ENCODE results near the gene GJD4.

DNA sequence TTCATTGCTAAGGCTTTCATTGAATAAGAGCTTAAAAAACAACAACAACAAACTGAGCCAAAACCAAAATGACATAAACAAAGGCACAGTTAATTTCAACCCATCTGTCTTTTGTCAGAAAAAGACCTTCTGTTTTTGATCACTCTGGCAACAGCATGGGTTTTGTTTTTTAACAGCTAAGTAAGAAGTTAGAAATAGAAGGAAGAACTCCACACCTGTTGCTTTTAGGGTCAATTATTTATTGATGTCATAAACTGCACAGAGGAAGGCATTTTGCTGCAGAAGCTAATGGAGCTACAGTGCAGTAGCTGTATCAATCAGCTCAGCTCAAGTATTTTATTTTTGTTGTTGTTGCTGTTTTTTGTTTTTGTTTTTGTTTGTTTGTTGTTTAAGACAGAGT lies 16.3 kb upstream of the GJD4 start:
- TF ChIP-seq EZH2 (IDR thresholded peaks at IDR 0.05; ENCODE audit: borderline replicate concordance, low read length) = no peak
- TF ChIP-seq, protein P1, sequence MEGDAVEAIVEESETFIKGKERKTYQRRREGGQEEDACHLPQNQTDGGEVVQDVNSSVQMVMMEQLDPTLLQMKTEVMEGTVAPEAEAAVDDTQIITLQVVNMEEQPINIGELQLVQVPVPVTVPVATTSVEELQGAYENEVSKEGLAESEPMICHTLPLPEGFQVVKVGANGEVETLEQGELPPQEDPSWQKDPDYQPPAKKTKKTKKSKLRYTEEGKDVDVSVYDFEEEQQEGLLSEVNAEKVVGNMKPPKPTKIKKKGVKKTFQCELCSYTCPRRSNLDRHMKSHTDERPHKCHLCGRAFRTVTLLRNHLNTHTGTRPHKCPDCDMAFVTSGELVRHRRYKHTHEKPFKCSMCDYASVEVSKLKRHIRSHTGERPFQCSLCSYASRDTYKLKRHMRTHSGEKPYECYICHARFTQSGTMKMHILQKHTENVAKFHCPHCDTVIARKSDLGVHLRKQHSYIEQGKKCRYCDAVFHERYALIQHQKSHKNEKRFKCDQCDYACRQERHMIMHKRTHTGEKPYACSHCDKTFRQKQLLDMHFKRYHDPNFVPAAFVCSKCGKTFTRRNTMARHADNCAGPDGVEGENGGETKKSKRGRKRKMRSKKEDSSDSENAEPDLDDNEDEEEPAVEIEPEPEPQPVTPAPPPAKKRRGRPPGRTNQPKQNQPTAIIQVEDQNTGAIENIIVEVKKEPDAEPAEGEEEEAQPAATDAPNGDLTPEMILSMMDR (IDR thresholded peaks at IDR 0.05; ENCODE audit: low read length) = no peak
